SK-MEL-5 (cell line): ENCODE measurements around the gene APOBEC3B. TPM values are rescaled to one million over a fixed set of nuclear protein-coding genes. Genes with fewer than 3 reads are reported as not detected.
"Not testable (repeated sequence)": the region's sequence is repeated elsewhere in the genome, so short reads cannot be mapped to it uniquely, and the experiment has no call there.

Experiments
- DNase-seq: peaks from one replicate; pipeline ENCODE4 v3.0.0-alpha.2; 2016; ENCODE audit warnings: low read depth, low spot score
- in situ Hi-C: cut with HindIII; loops from 2 replicates; pipeline ENCODE4 v1.10.0; 2016; ENCODE audit warnings: low sequenced_read_pairs, high pct_unique_total_duplicates, low pct_unique_long_range_greater_than_20kb
- total RNA-seq: library from RNA; depleted of rRNA; stranded (reverse); fragments of >200 nt; shearing (Covaris generic); gene quantifications from 2 replicates; pipeline ENCODE4 v1.2.3, GENCODE V29; 2014

APOBEC3B gene
- total RNA-seq, 1 experiment from 2014 or later: 3.8 TPM

DNA sequence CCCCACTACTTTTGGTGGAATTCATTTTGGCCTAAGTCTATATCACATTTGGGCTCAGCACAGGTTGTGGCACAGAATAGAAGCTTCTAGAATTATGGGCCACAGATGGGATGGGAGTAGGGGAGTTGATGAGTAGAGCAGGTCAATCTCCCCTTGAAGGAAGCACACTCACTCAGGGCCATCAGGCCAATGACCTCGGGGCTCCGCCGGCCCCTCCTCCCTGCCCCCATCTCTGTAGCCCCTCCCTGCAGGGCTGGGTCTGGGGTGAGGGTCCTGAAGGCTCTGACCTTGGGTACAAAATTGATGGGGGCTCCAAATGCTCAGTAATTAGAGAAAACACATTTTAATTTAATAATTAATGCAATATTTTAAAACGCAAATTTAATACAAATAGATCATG, 21.5 kb upstream of the APOBEC3B start:
- DNase-seq, in situ Hi-C loops: not testable (repeated sequence)

DNA sequence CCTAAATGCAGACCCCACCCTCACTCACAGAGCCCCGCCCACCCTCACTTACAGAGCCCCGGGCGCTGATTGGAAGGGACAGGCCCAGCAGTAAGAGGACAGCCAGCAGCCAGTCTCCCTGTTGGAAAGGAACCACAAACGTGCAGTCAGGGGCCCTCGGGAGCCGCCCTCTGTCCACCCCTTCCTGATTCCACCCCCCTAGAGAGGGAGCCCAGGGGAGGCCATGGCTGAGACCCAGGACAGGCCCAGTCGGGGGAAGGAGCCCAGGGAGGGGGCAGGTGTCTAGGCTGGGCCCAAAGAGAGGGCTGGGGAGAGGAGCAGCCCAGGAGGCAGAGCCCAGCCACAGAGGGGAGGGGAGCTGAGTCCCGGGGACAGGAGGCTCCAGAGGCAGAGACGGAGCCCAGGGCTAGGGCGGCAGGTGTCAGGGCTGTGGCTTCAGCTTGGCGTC, 18.8 kb upstream of the APOBEC3B start:
- DNase-seq, in situ Hi-C loops: not testable (repeated sequence)

DNA sequence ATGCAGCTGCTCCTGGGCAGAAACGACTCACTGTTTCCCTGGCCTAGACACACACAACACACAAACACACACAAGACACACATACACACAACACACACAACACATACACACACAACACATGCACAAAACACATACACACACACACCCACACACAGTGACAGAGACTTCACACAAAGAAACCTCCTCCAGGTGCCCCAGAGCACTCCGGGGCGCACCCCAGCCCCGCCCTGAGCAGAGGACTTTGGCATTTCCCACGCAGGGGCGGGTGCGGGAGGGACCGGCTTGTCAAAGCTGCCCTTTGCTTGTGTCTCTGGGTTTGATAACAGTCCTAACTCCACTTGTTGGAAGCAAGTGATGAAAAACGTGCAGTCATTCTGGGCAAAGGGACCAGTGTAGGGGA, 18.3 kb upstream of the APOBEC3B start:
- DNase-seq: no peak
- in situ Hi-C loops: no loop called here

DNA sequence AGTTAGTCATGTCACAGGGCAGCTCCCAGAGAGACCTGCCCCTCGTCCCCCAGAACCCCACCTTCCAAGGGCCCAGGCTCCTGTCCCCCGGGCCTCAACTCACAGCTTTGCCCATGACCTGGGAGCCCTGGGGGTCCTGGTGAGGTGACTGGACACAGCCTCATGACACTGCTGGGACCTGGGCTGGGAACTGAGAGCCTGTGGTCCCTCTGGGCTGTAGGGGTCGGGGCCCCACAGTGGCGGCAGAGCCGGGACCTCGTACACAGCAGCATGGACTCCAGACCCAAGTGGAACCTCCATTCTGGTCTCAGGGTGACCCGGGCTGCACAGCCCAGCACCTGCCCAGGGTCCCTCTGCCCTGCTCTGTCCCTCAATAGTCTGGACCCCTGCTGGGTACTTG, 17.8 kb upstream of the APOBEC3B start:
- no peak for DNase-seq
- in situ Hi-C loops: no loop called here

DNA sequence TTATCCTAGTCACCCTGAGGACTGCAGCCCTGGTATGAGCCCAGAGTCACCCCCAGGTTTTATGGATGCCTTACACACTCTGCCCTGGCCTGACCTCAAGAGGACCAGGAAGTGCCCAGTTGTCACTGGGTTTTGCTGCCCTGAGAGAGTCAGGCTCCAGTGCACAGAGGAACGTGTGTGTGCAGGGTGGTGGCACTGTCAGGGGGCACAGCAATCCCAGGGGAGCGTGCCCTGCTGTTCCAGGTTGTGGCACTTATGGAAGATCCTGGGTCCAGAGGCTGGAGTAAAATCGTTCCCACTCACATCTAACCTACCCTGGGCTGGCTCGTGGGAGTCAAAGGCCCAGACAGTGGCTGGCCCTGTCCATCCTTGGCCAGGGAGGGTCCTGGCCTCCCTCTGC, 17.2 kb upstream of the APOBEC3B start:
- DNase-seq: no peak
- in situ Hi-C loops: no loop called here

DNA sequence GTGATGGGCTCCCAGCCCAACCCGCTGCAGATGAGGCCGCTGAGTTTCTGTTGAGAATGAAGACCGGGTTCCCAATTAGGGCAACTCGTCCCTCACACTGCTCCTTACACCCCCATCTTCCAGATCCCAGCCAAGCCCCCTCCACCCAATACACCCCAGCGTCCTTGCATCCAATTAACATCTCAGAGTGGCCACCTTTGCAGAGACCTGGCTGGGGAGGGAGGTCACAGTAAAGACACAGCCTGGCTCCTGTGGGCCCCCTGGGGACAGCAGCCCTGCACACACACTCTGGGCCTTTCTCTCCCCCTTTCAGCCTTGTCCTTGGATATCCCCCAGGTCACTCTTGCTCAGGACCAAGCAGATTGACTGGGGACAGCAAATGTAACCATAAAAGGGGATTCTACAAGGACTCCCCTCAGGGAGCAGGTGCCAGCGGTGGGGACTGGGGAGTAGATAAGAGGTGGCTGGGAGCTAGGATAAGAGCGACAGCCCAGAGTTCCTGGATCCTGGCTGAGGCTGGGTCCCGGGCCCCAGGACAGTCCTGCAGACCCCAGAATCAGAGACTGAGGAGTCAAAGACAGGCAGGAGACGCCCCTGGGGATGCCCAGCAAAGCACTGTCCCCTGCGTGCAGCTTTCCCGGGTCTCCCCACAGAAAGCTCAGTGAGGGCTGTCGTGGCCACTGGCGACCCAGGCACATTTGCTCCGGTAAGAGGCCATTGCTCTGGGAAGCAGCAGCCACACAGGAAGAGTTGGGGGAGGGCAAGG, 16.4 kb upstream of the APOBEC3B start:
- no peak for DNase-seq
- in situ Hi-C loops: no loop called here

DNA sequence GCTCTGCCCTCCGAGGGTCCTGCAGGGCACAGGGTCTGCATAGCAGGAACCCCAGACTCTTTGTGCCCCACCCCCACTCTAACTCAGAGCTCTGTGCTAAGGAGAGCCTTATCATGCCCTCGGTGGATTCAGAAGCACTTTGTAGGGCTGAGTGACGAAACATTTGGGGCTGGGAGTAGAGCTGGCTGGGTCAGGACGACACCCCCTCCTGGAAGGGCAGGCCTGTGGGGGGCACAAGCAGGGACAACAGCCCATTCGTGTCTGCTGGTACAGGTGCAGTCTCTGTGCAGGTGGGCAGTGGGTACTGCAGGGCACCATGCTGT, 15.8 kb upstream of the APOBEC3B start:
- in situ Hi-C loops: no loop called here
- DNase-seq: no peak

DNA sequence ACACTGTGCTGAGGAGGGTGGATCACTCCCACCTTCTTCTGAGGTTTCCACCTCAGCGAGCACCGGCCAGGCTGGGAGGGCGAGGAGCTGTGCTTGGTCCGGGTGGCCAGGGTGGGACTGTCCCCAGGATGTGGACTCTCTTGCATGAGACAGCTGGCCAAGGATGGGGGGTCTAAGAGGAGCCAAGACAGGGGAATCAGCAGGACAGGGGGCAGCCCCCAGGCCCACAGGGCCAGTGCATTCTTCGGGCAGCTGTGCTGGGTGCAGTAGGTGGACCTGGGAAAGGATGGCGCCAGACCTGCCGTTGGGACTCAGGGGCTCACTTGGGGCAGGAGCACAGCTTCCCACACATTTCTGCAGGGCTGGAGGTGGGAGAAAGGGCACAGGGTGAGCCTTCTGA, 15.2 kb upstream of the APOBEC3B start:
- in situ Hi-C loops: no loop called here
- no peak for DNase-seq

DNA sequence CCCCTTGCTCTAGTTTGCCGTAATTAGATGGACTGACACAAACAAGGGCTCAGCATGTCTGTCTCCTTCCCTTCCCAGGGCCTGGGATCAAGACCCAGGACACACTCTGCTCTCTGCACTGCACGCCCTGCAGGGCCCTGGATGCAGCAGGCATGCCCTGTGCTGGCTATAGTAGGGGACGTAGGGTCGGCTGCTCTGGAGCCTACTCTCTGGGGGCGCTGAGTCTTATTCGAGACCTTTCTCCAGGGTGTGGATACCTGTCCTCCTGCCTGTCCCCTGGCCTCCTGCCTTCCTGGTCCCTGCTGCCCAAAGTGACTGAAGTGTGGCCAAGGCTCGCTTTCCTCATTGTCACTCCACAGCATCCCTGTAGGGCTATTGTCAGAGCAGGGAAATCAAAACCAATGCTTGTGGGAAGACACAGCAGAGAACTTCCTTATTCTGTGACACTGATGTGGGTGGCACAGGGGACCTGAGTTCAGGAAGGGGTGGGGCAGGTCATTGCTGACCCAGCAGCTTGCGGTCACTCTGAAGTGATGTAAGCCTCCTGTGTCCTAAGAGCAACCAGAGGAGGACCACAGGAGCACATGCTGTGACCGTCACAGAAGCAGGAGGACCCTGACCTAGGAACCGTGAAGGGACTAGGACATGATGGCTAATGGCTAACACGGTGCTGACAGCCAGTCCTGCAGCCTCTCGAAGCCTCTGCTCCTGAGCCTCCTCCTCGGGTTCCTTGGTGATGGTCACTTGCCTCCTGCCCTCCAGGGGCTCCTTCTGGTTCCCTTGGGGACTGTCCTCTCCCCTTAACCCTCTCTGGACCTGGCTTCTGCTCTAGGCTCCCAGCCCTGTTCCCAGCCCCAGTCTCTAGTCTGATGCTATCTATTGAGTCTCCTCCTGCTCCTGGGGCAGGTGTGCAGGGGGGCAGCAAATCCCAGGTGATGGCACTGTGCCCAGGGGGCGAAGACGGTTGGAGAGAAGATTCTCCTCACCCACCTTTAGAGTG, 14.4 kb upstream of the APOBEC3B start:
- in situ Hi-C loops: no loop called here
- no peak for DNase-seq

DNA sequence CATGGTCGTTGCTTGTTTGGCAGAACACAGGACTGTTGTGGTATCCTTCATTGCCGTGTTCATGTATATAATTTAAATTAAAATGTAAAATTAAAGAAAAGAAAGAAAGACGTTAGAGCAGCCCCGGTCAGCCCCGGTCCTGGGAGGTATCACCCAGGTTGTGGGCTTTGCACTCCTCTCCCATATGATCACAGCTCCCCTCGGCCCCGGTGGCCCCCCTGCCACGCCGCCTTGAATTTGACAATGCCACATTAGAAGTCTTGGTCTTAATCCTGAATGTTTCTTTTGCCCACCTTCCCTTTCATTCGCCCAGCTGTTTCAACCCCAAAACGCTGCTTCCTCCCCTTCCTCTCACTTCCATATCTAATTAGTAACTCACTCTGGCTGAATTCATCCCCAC, 13.3 kb upstream of the APOBEC3B start:
- in situ Hi-C loops: no loop called here
- no peak for DNase-seq

DNA sequence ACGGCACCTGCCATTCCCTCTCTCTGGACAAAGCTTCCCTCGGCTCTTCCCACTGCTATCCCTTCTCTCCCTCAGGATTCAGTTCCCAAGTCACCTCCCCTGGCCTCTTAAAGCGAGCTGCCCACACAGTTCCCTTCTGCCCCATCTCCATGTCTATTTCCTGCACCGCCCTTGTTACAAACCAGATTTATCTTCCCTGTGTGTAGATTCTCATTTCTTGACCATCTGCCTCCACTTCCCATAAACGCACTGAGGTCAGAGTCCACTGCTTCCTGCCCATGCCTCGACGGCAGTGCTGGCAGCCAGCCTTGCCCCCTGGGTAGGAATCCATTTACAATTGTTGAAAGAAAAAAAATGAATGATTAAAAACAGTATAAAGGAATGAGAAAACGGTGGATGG, 11.6 kb upstream of the APOBEC3B start:
- in situ Hi-C loops: no loop called here

DNA sequence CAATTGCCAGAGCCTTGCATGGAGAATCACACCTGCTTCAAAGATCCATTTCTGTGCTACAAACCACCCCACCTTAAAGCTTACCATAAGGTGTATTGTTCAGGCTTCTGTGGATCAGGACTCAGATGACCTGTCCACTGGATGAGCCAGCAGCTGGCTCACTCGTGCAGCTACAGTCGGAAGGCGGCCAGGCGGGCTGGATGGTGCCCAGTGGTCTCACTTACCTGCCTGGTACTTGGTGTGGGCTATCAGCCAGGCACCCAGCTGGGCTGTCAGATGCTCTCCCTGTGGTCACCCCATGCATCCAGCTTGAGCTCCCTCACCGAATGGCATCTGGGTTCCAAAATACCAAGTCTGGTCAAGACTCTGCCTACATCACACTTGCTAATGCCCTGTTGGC, 10.9 kb upstream of the APOBEC3B start:
- in situ Hi-C loops: no loop called here
- DNase-seq: no peak

More for the DNA sequence above, 11.6 kb upstream of the APOBEC3B start:
- DNase-seq: no peak

DNA sequence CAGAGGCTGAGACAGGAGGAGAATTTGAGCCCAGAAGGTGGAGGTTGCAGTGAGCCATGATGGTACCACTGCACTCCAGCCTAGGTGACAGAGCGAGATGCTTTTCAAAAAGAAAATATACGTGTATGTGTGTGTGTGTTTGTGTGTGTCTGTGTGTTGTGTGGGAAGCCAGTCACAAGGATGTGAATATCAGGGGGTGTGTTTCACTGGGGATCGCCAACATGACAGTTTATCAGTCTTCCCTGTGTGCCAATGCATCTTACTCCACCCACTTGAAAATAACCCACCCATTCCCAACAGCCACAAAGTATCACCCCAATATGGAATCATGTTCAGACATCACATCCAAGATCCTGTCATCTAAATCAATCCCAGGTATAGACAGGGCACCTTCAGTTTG, 10.4 kb upstream of the APOBEC3B start:
- no peak for DNase-seq
- in situ Hi-C loops: no loop called here

DNA sequence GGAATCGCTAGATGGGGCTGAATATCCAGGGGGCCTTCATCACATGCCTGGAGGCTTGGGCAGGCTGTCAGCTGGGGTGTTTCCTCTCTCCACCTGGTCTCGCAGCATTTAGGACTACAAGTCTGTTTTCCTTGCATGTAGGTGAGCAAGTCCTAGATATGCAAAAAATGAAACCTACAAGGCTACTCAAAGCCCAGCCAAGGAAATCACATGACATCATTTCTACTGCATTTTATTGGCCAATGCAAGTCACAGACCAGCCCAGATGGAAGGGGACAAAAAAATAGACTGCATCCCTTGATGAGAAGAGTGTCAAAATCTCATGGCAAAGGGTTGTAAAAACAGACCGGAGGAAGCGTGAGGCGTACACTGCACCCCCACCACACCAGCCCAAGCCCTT, 9.6 kb upstream of the APOBEC3B start:
- DNase-seq: no peak
- in situ Hi-C loops: no loop called here

DNA sequence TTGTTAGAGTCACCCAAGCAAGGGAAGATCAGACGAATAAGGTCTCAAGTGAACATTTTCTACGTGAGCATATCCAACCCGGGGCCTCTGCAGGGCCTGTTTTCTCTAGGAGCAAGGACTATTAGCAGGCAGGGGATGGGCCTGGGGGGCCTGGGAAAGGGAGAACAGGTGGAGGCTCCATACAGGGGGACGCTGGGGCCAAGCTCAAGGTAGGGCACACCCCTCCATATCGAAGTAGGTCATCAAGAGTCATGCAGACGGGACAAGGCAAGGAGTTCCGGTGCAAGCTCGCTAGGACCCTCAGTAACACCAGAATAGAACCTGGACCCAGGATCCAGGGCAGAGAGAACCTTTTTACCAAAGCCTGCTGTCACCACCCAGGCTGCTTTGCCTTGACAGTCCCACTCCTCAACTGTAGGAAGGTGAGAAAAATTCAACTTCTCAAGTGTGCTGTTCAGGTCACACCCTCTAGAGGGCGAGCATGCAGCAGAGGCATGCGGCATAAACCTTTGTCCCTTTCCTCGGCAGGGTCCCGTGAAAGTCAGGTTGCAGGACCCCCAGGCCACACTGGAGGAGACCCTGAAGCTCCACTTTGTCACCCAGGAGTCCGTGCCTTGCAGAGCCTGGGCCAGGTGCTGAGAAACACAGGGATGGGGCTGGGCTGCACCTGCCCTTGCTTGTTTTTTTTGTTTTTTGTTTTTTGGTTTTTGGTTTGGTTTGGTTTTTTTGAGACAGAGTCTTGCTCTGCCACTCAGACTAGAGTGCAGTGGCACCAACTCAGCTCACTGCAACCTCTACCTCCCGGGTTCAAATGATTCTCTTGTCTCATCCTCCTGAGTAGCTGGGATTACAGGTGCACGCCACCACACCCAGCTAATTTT, 8.6 kb upstream of the APOBEC3B start:
- DNase-seq: peak; percentile 64

DNA sequence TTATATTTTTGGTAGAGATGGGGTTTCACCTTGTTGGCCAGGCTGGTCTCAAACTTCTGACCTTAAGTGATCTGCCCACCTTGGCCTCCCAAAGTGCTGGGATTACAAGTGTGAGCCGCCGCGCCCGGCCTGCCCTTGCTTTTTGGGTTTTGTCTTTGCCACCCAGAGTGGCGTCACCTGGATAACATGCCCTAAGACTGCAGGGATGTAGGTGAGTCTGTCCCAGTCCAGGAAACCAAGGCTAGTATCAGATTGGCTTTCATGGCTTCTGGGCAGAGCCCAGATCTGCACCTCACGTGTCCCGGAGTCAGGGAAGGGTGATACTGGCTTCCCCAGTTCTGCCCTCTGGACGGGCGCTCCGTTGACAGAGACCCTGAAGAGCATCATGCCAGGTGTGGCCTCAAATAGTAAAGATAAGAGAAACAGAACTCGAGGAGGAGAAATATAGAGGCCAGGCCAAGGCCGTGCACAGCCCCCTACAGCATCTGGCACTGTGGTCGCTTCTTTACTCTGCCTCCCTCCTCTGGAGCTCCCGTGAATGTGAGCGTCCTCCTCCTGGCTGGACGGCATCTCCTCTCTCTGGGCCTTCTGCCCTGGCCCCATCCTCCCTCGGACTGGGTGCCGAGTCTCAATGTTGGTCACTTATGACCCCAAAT, 7.8 kb upstream of the APOBEC3B start:
- no peak for DNase-seq
- in situ Hi-C loops: no loop called here

More for the DNA sequence above, 8.6 kb upstream of the APOBEC3B start:
- in situ Hi-C loops: no loop called here

DNA sequence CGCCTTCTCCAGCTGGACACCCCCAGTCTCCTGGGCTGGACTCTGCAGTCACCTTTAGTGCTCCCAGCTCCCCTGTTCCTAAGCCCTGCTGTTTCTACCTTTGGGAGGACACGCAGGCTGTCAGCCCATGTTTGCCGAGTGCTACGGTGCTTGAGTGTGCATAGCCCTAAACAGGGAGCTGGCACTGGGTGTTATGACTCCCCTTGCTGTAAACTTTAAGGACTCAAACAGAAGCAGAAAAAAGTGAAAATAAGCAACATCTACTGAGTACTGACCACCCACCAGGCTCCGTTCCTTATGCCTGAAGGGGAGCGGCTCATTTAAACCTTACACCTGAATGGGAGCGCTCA, 7.3 kb upstream of the APOBEC3B start:
- DNase-seq: no peak
- in situ Hi-C loops: no loop called here
